BJ (cell line): ENCODE results near the gene IFNLR1. TPM values are rescaled to one million over a fixed set of nuclear protein-coding genes. Genes with fewer than 3 reads are reported as not detected.
A peak's percentile ranks its signal among the peaks of the same experiment; 100 is the strongest.

Source experiments
- CTCF ChIA-PET: fragments of 350-600 bp; formaldehyde crosslinking; extraction: SDS; loops from one replicate; lab custom pipeline; 2021; ENCODE audit warnings: antibody characterized with exemption, inconsistent platforms; lab: Yijun Ruan, JAX
- POLR2A ChIA-PET: fragments of 300-600 bp; sonication (Branson Sonifier 250); formaldehyde crosslinking; extraction: SDS; loops from one replicate; lab custom pipeline; 2021; ENCODE audit warnings: antibody characterized with exemption; lab: Charles Lee
- DNase-seq: peaks from one replicate; pipeline ENCODE4 v3.0.0-alpha.2; 2011; ENCODE audit warnings: low read depth
- H3K27me3 ChIP-seq: 2 replicates; pipeline ENCODE4 v1.6.0; 2011; ENCODE audit warnings: low read length; ENCODE audit not compliant: control insufficient read depth, insufficient read depth
- H3K36me3 ChIP-seq: 2 replicates; pipeline ENCODE4 v1.5.1; 2011; ENCODE audit warnings: low read length; ENCODE audit not compliant: control insufficient read depth, insufficient read depth
- H3K4me3 ChIP-seq: 2 replicates; pipeline ENCODE4 v1.5.1; 2011; ENCODE audit warnings: low read depth, mild to moderate bottlenecking, control low read depth, low read length
- polyA plus RNA-seq: library from polyadenylated mRNA; depleted of rRNA; stranded (reverse); fragments of >200 nt; gene quantifications from 2 replicates; pipeline ENCODE4 v1.2.3, GENCODE V29; 2011
- TF ChIP-seq, protein P1 (sequence below): IDR thresholded peaks from 2 replicates; pipeline ENCODE4 v1.5.1; 2011; ENCODE audit warnings: low read depth, mild to moderate bottlenecking, control low read depth, inconsistent platforms, low read length, moderate library complexity; ENCODE audit not compliant: insufficient read depth

The IFNLR1 gene
- polyA plus RNA-seq, 1 experiment, result not detected

DNA sequence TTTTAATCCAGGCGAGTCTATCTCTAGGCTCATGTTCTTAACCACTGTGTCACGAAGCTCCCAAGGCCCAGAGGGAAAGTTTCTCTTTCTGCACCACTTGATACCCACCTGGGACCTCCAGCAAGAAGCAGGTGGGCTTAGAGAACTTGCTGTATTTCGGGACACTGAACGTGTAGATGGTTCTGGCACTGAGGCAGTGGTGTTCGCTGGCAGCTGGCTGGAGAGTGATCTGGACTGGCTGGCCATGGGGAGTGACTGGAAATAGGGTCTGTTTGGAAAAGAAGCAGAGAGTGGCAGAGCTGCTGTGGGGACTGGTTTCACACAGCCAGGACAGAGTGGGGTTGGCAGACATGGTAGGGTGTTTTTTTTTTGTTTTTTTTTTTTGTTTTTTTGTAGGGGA lies 27.7 kb downstream of the IFNLR1 start:
- CTCF ChIA-PET, result interaction anchor here (0.8 to 2.4 kb wide), 4 partner anchors 8 to 17 kb away, joined by 3 to 13 read pairs (median 7); partner anchors contain the start of gene IL22RA1
- TF ChIP-seq, protein P1, sequence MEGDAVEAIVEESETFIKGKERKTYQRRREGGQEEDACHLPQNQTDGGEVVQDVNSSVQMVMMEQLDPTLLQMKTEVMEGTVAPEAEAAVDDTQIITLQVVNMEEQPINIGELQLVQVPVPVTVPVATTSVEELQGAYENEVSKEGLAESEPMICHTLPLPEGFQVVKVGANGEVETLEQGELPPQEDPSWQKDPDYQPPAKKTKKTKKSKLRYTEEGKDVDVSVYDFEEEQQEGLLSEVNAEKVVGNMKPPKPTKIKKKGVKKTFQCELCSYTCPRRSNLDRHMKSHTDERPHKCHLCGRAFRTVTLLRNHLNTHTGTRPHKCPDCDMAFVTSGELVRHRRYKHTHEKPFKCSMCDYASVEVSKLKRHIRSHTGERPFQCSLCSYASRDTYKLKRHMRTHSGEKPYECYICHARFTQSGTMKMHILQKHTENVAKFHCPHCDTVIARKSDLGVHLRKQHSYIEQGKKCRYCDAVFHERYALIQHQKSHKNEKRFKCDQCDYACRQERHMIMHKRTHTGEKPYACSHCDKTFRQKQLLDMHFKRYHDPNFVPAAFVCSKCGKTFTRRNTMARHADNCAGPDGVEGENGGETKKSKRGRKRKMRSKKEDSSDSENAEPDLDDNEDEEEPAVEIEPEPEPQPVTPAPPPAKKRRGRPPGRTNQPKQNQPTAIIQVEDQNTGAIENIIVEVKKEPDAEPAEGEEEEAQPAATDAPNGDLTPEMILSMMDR, result no peak
- H3K36me3 ChIP-seq, result no peaks in the 10 kb centered on the region
- peaks cover 9% of the 10 kb centered on the region for H3K27me3 ChIP-seq
- H3K4me3 ChIP-seq, result no peak overlapping the region
- no peak for DNase-seq
- POLR2A ChIA-PET, result no interaction called here

DNA sequence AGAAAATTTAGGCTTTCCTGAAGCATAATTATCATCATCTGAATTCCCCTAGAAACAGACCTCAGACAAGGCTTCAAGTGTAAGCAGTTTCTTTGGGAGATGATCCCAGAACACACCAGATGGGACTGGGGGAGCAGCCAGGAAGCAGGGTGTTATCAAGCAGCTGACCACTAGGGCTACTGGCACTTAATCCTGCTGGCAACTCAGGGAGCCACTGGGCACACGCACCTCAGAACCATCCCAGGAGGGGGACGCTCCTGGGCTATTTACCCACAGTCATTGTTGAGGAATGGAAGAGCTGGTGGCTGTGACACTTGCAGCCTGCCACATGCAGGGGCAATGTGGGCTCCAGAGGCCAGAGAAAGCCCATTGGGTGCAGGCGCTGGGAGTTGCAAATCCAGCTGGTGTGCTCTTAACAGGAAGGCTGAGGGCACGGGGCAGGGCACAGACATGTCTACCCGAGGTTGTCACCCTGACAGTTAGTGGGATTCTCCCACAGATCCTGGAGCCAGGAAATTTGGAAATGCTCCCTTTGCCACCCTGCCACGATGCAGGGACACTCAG lies 29.1 kb downstream of the IFNLR1 start:
- TF ChIP-seq, protein P1, result peak; percentile 31; the same call in 1 of the 2 replicates
- Histone ChIP-seq H3K4me3 (no peak overlapping the region), H3K36me3 (no peaks in the 10 kb centered on the region), H3K27me3 (peaks cover 9% of the 10 kb centered on the region)
- POLR2A ChIA-PET, result no interaction called here
- CTCF ChIA-PET, result interaction anchor here (0.6 to 2.4 kb wide), 5 partner anchors 8 to 369 kb away, joined by 3 to 13 read pairs (median 6); partner anchors contain the start of gene IL22RA1
- DNase-seq, result no peak

DNA sequence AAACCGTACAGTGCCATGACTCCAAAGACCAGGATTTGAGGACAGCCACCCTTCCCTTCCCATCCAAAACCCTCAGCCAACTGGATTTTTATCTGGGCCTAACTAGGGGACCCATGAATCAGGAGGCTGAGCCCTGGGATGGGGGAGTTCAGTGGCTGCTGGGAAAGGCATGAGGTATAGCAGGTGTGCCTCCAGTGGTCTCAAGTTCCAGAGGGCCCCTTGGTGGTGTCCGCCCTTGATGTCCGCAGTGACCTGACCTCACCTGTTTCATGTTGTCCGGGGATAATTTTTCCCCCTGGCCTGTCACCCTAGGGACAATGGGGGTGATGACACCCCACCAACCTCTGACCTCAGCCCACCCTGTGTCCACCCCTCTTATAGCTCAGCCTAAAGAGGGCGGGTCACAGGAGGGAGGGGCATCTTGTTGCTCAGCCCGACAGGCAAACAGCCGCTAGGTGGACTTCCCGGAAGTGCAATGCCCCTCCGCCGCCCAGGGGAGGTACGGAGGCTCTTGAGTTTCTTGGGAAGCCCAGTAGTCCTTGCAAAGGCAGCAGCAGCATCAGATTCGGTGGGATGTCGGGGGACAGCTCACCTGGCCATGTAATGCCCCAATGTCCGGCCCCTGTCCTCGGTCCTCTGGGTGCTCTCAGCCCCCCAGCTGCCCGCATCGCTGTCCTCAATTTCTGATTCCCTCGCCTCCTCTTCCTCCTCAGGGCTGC lies 30.4 kb downstream of the IFNLR1 start:
- no peak for DNase-seq
- H3K4me3 ChIP-seq, result no peak overlapping the region
- CTCF ChIA-PET, result interaction anchor here (0.6 to 1.7 kb wide), 4 partner anchors 8 to 507 kb away, joined by 3 to 8 read pairs (median 4); no protein-coding TSS in a partner anchor
- TF ChIP-seq, protein P1, result no peak
- peaks cover 8% of the 10 kb centered on the region for H3K27me3 ChIP-seq
- no peaks in the 10 kb centered on the region for H3K36me3 ChIP-seq
- POLR2A ChIA-PET, result no interaction called here

DNA sequence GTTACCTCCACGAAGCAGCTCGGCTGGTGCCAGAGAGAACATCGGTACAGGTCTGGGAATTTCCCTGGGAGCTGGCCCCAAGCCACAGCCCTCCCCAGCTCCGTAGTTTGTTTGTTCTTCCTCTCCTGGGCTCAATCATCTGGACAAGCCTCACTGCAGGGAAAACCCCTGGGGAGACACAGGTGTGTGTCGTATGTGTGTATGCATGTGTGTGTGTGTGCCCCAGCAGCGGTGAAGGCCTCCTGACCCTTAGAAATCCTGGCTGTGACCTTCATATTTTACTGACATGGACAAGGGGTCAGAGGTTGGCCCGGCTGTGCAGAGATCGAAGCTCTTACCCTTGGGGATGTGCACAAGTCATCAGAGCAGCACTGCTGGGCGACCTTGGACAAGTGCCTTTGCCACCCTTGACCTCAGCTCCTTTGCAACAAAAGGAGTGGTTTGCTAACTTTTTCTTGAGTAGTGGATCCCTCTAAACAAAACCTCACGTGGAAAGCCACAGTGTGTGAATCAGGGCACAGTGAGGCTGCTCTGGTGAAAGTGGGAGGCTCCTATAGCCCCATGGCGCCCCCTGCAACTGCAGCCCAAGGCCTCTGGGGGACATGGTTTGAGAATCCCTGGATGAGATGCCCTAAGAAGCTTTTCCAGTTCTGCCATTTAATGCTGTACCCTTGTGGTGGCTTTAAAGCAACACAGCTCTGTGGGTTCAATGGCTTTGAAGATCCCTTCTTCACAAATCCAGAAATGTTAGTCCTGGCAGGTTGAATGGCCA lies 31.9 kb downstream of the IFNLR1 start:
- Histone ChIP-seq H3K27me3 (peaks cover 12% of the 10 kb centered on the region), H3K4me3 (no peak overlapping the region), H3K36me3 (no peaks in the 10 kb centered on the region)
- TF ChIP-seq, protein P1, result no peak
- DNase-seq, result no peak
- POLR2A ChIA-PET, result no interaction called here
- CTCF ChIA-PET, result interaction anchor here (0.6 to 1.7 kb wide), 7 partner anchors 10 to 699 kb away, joined by 3 to 8 read pairs (median 4); no protein-coding TSS in a partner anchor
